Liver (tissue), 9 donors: Measurements from ENCODE around the gene DIAPH3. TPM values are rescaled to one million over a fixed set of nuclear protein-coding genes. Genes with fewer than 3 reads are reported as not detected.

Experiments used
- DNase-seq: peaks from one replicate; pipeline ENCODE4 v3.0.0-alpha.2; 2017; ENCODE audit warnings: low spot score
- H3K27ac ChIP-seq, 2 donors: one replicate each; pipeline ENCODE4 v1.7.0; 2013; ENCODE audit warnings: inconsistent platforms in 2 of 2, low read length in 2 of 2, control low read depth in 1 of 2, low read depth in 1 of 2, mild to moderate bottlenecking in 1 of 2
- H3K27me3 ChIP-seq, 4 donors: one replicate each; pipeline versions ENCODE4 v1.6.1 to v1.7.0; 2013; ENCODE audit warnings: low read length in 3 of 4, inconsistent platforms in 1 of 4, mild to moderate bottlenecking in 1 of 4, moderate library complexity in 1 of 4; ENCODE audit not compliant: control insufficient read depth in 4 of 4, insufficient read depth in 4 of 4
- H3K36me3 ChIP-seq, 4 donors: one replicate each; pipeline versions ENCODE4 v1.6.1 to v1.7.0; 2013; ENCODE audit warnings: low read length in 3 of 4, mild to moderate bottlenecking in 3 of 4, low read depth in 1 of 4, moderate library complexity in 1 of 4; ENCODE audit not compliant: control insufficient read depth in 4 of 4, insufficient read depth in 3 of 4
- H3K4me1 ChIP-seq, 4 donors: one replicate each; pipeline versions ENCODE4 v1.6.1 to v1.7.0; 2013; ENCODE audit warnings: low read length in 3 of 4, mild to moderate bottlenecking in 3 of 4, moderate library complexity in 1 of 4; ENCODE audit not compliant: control insufficient read depth in 4 of 4, insufficient read depth in 4 of 4
- H3K4me3 ChIP-seq, 3 donors: one replicate each; pipeline versions ENCODE4 v1.6.1 to v1.7.0; 2013; ENCODE audit warnings: low read length in 3 of 3, control low read depth in 1 of 3, low read depth in 1 of 3, mild to moderate bottlenecking in 1 of 3
- H3K9ac ChIP-seq, 2 donors: one replicate each; pipeline ENCODE4 v1.7.0; 2013; ENCODE audit warnings: low read length in 2 of 2, mild to moderate bottlenecking in 2 of 2, moderate library complexity in 2 of 2, control low read depth in 1 of 2, low read depth in 1 of 2
- H3K9me3 ChIP-seq, 4 donors: one replicate each; pipeline versions ENCODE4 v1.6.1 to v1.7.0; 2013; ENCODE audit warnings: low read length in 3 of 4; ENCODE audit not compliant: control insufficient read depth in 4 of 4
- EGR1 ChIP-seq, 2 donors: IDR thresholded peaks; 2 replicates each; pipeline ENCODE4 v1.6.1; 2016 to 2018; ENCODE audit warnings: antibody characterized with exemption in 2 of 2, low read depth in 2 of 2
- FOXA1 ChIP-seq: IDR thresholded peaks from 2 replicates; pipeline ENCODE4 v1.6.1; 2016; ENCODE audit warnings: antibody characterized with exemption
- FOXA2 ChIP-seq: IDR thresholded peaks from 2 replicates; pipeline ENCODE4 v1.6.1; 2016; ENCODE audit warnings: antibody characterized with exemption
- GABPA ChIP-seq, 2 donors: IDR thresholded peaks in 1 of 2; conservative IDR thresholded peaks in 1 of 2; 2 replicates each; pipeline ENCODE4 v1.6.1; 2016; ENCODE audit warnings: antibody characterized with exemption in 2 of 2, mild to moderate bottlenecking in 1 of 2, moderate library complexity in 1 of 2
- HNF4A ChIP-seq, 2 donors: conservative IDR thresholded peaks; 2 replicates each; pipeline ENCODE4 v1.6.1; 2016; ENCODE audit warnings: antibody characterized with exemption in 2 of 2, mild to moderate bottlenecking in 2 of 2
- HNF4G ChIP-seq: IDR thresholded peaks from 2 replicates; pipeline ENCODE4 v1.6.1; 2016; ENCODE audit warnings: antibody characterized with exemption
- JUND ChIP-seq, 2 donors: IDR thresholded peaks; 2 replicates each; pipeline ENCODE4 v1.6.1; 2016; ENCODE audit warnings: antibody characterized with exemption in 2 of 2
- MAX ChIP-seq: IDR thresholded peaks from 2 replicates; pipeline ENCODE4 v1.6.1; 2016; ENCODE audit warnings: antibody characterized with exemption
- NR2F2 ChIP-seq: IDR thresholded peaks from 2 replicates; pipeline ENCODE4 v1.6.1; 2016; ENCODE audit warnings: antibody characterized with exemption
- RAD21 ChIP-seq, 2 donors: IDR thresholded peaks; 2 replicates each; pipeline ENCODE4 v1.6.1; 2016; ENCODE audit warnings: antibody characterized with exemption in 2 of 2, mild to moderate bottlenecking in 2 of 2
- REST ChIP-seq: IDR thresholded peaks from 2 replicates; pipeline ENCODE4 v1.6.1; 2016; ENCODE audit warnings: antibody characterized with exemption, mild to moderate bottlenecking
- RXRA ChIP-seq, 2 donors: IDR thresholded peaks; 2 replicates each; pipeline ENCODE4 v1.6.1; 2017 to 2018; ENCODE audit warnings: antibody characterized with exemption in 2 of 2, mild to moderate bottlenecking in 1 of 2
- SP1 ChIP-seq: IDR thresholded peaks from 2 replicates; pipeline ENCODE4 v1.6.1; 2018; ENCODE audit warnings: antibody characterized with exemption, mild to moderate bottlenecking
- TAF1 ChIP-seq: conservative IDR thresholded peaks from 2 replicates; pipeline ENCODE4 v1.6.1; 2016; ENCODE audit warnings: antibody characterized with exemption, mild to moderate bottlenecking
- YY1 ChIP-seq: IDR thresholded peaks from 2 replicates; pipeline ENCODE4 v1.6.1; 2016; ENCODE audit warnings: antibody characterized with exemption, mild to moderate bottlenecking
- polyA plus RNA-seq, 2 donors: library from polyadenylated mRNA; stranded (reverse) in 1 of 2; unstranded in 1 of 2; fragments of 200-250 nt in 1 of 2; fragments of >200 nt in 1 of 2; fragmentation: Nextera tagmentation in 1 of 2; extraction: Ambion mirVana in 1 of 2; gene quantifications; one replicate each; pipeline versions ENCODE4 v1.2.1 to v1.2.3, GENCODE V29; 2013 to 2015
- total RNA-seq, 2 donors: library from RNA; depleted of rRNA; stranded (reverse); fragments of >200 nt; gene quantifications; one replicate each; pipeline ENCODE4 v1.2.3, GENCODE V29; 2014
- TF ChIP-seq, protein P1 (sequence below): IDR thresholded peaks from 2 replicates; pipeline ENCODE4 v1.6.1; 2016; ENCODE audit warnings: antibody characterized with exemption
- TF ChIP-seq, protein P2 (sequence below): IDR thresholded peaks from 2 replicates; pipeline ENCODE4 v1.6.1; 2016; ENCODE audit warnings: antibody characterized with exemption
- TF ChIP-seq, protein P3 (sequence below): fragments of 150-350 bp; IDR thresholded peaks from 2 replicates; pipeline ENCODE4 v1.5.1; 2017; ENCODE audit warnings: improper control_type of control experiment, low read depth, low read length; ENCODE audit not compliant: missing input control
- donor health status: healthy.
- donor health status: healthy.
- donor health status: healthy.
- donor health status: healthy.
- donor health status: healthy.

DIAPH3 gene
- total and polyA plus RNA-seq, 4 donors = 0.08 to 11.1 (median 0.27) TPM

DNA sequence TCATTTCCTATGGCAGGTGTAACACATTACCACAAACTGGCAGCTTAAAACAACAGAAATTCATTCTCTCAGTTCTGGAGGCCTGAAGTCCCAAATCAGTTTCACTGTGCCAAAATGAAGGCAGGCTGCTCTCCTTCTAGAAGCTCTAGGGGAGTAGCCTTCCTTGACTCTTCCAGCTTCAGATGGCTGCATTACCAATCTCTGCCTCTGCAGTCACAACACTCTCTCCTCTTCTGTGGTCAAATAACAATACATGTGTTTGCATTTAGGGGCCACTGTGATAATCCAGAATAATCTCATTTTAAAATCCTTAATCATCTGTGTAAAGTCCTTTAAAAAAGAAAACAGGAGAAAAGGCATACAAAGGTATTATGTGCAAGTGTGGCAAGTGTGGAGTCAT, 7.8 kb downstream of the DIAPH3 start:
- Histone ChIP-seq H3K9me3 (no peaks in the 10 kb centered on the region), H3K36me3 (no peaks in the 10 kb centered on the region), H3K27ac (no peak overlapping the region), H3K27me3 (no peaks in the 10 kb centered on the region), H3K4me1 (no peaks in the 10 kb centered on the region), H3K9ac (no peak overlapping the region), H3K4me3 (no peak overlapping the region)
- no peak for DNase-seq
- TF ChIP-seq, protein P1, sequence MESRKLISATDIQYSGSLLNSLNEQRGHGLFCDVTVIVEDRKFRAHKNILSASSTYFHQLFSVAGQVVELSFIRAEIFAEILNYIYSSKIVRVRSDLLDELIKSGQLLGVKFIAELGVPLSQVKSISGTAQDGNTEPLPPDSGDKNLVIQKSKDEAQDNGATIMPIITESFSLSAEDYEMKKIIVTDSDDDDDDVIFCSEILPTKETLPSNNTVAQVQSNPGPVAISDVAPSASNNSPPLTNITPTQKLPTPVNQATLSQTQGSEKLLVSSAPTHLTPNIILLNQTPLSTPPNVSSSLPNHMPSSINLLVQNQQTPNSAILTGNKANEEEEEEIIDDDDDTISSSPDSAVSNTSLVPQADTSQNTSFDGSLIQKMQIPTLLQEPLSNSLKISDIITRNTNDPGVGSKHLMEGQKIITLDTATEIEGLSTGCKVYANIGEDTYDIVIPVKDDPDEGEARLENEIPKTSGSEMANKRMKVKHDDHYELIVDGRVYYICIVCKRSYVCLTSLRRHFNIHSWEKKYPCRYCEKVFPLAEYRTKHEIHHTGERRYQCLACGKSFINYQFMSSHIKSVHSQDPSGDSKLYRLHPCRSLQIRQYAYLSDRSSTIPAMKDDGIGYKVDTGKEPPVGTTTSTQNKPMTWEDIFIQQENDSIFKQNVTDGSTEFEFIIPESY = no peak
- no peak for TF ChIP-seq MAX
- TF ChIP-seq YY1 = no peak
- no peak for TF ChIP-seq REST
- TF ChIP-seq NR2F2 = no peak
- TF ChIP-seq HNF4A (conservative IDR thresholded peaks at IDR 0.05) = no peak
- no peak for TF ChIP-seq JUND (IDR thresholded peaks at IDR 0.05)
- no peak for TF ChIP-seq EGR1 (IDR thresholded peaks at IDR 0.05; ENCODE audit: low read depth in 2 of 2)
- TF ChIP-seq TAF1 = no peak
- TF ChIP-seq SP1 = no peak
- TF ChIP-seq FOXA1 = no peak
- TF ChIP-seq, protein P2, sequence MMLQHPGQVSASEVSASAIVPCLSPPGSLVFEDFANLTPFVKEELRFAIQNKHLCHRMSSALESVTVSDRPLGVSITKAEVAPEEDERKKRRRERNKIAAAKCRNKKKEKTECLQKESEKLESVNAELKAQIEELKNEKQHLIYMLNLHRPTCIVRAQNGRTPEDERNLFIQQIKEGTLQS = no peak
- TF ChIP-seq HNF4G = no peak
- no peak for TF ChIP-seq RAD21 (IDR thresholded peaks at IDR 0.05)
- TF ChIP-seq, protein P3, sequence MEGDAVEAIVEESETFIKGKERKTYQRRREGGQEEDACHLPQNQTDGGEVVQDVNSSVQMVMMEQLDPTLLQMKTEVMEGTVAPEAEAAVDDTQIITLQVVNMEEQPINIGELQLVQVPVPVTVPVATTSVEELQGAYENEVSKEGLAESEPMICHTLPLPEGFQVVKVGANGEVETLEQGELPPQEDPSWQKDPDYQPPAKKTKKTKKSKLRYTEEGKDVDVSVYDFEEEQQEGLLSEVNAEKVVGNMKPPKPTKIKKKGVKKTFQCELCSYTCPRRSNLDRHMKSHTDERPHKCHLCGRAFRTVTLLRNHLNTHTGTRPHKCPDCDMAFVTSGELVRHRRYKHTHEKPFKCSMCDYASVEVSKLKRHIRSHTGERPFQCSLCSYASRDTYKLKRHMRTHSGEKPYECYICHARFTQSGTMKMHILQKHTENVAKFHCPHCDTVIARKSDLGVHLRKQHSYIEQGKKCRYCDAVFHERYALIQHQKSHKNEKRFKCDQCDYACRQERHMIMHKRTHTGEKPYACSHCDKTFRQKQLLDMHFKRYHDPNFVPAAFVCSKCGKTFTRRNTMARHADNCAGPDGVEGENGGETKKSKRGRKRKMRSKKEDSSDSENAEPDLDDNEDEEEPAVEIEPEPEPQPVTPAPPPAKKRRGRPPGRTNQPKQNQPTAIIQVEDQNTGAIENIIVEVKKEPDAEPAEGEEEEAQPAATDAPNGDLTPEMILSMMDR = no peak
- TF ChIP-seq GABPA (IDR thresholded peaks at IDR 0.05 in 1 of 2, conservative IDR thresholded peaks at IDR 0.05 in 1 of 2) = no peak
- TF ChIP-seq RXRA (IDR thresholded peaks at IDR 0.05) = no peak
- no peak for TF ChIP-seq FOXA2

- no peak overlapping the region for H3K4me3 ChIP-seq
- H3K27ac ChIP-seq = no peak overlapping the region
- no peaks in the 10 kb centered on the region for H3K27me3 ChIP-seq
- no peaks in the 10 kb centered on the region for H3K36me3 ChIP-seq
- no peak overlapping the region for H3K9ac ChIP-seq
- TF ChIP-seq, protein P3 = no peak
- H3K9me3 ChIP-seq = no peaks in the 10 kb centered on the region
- DNase-seq = no peak
- no peaks in the 10 kb centered on the region for H3K4me1 ChIP-seq
These were observed 10.8 kb downstream of the DIAPH3 start for GRCh38 chr13:60152904-60153303.
